GM23338 (cell line): ENCODE measurements around the gene LIG4. TPM values are rescaled to one million over a fixed set of nuclear protein-coding genes. Genes with fewer than 3 reads are reported as not detected.

Experiments used
- ATAC-seq: fragments of 200-7000 bp; cut with Tn5 transposase; 3 replicates; pipeline ENCODE4 v1.9.1; 2020
- DNase-seq: peaks from one replicate; pipeline ENCODE4 v3.0.0-alpha.2; 2015; ENCODE audit warnings: low spot score
- H2AFZ ChIP-seq: fragments of 200-600 bp; sonication (generic); 2 replicates; pipeline ENCODE4 v1.8.0; 2016; ENCODE audit warnings: antibody characterized with exemption, mild to moderate bottlenecking, moderate library complexity
- H3F3A ChIP-seq: fragments of 200-600 bp; sonication (generic); replicated peaks from 2 replicates; pipeline ENCODE4 v1.8.0; 2017; ENCODE audit warnings: antibody characterized with exemption, mixed run types, low read depth
- H3K27ac ChIP-seq: fragments of 200-600 bp; sonication (generic); 2 replicates; pipeline ENCODE4 v1.6.1; 2016; ENCODE audit warnings: low read depth
- H3K27me3 ChIP-seq: fragments of 200-600 bp; sonication (generic); 2 replicates; pipeline ENCODE4 v1.8.0; 2016; ENCODE audit warnings: mild to moderate bottlenecking, mixed run types, moderate library complexity; ENCODE audit not compliant: insufficient read depth
- H3K36me3 ChIP-seq: fragments of 200-600 bp; sonication (generic); 2 replicates; pipeline ENCODE4 v1.8.0; 2016; ENCODE audit warnings: mild to moderate bottlenecking; ENCODE audit not compliant: insufficient read depth
- H3K4me1 ChIP-seq: fragments of 200-600 bp; sonication (generic); 2 replicates; pipeline ENCODE4 v1.8.0; 2016; ENCODE audit warnings: mild to moderate bottlenecking, moderate library complexity; ENCODE audit not compliant: insufficient read depth
- H3K4me2 ChIP-seq: fragments of 200-600 bp; sonication (generic); 2 replicates; pipeline ENCODE4 v1.7.1; 2017; ENCODE audit warnings: mixed run types
- H3K4me3 ChIP-seq: fragments of 200-600 bp; sonication (generic); 2 replicates; pipeline ENCODE4 v1.6.1; 2016; ENCODE audit warnings: mixed run types
- H3K79me2 ChIP-seq: fragments of 200-600 bp; sonication (generic); replicated peaks from 2 replicates; pipeline ENCODE4 v1.8.0; 2017; ENCODE audit warnings: mild to moderate bottlenecking; ENCODE audit not compliant: insufficient read depth
- H3K9me2 ChIP-seq: fragments of 200-600 bp; sonication (generic); 2 replicates; pipeline ENCODE4 v1.8.0; 2017; ENCODE audit not compliant: insufficient read depth
- H4K20me1 ChIP-seq: fragments of 200-600 bp; sonication (generic); replicated peaks from 2 replicates; pipeline ENCODE4 v1.8.0; 2017; ENCODE audit warnings: mild to moderate bottlenecking; ENCODE audit not compliant: insufficient read depth
- H3K27ac Mint-ChIP-seq: 2 replicates; pipeline ENCODE4 v1.8.0; 2020; ENCODE audit warnings: inconsistent platforms, mild to moderate bottlenecking, moderate library complexity, mixed read lengths
- H3K27me3 Mint-ChIP-seq: 3 replicates; pipeline ENCODE4 v1.8.0; 2022; ENCODE audit warnings: low read depth, mild to moderate bottlenecking, moderate library complexity, mixed read lengths, inconsistent platforms; ENCODE audit not compliant: insufficient read depth, poor library complexity
- H3K36me3 Mint-ChIP-seq: 3 replicates; pipeline ENCODE4 v1.8.0; 2021; ENCODE audit warnings: low read depth, mild to moderate bottlenecking, inconsistent platforms, moderate library complexity, mixed read lengths
- H3K4me1 Mint-ChIP-seq: 3 replicates; pipeline ENCODE4 v1.8.0; 2020; ENCODE audit warnings: mild to moderate bottlenecking, inconsistent platforms, mixed read lengths
- H3K4me3 Mint-ChIP-seq: 3 replicates; pipeline ENCODE4 v1.8.0; 2021; ENCODE audit warnings: moderate library complexity, mild to moderate bottlenecking, inconsistent platforms, mixed read lengths
- H3K9me3 Mint-ChIP-seq: 3 replicates; pipeline ENCODE4 v1.8.0; 2020; ENCODE audit warnings: moderate library complexity, mild to moderate bottlenecking, inconsistent platforms, mixed read lengths
- CREB1 ChIP-seq: fragments of 250-450 bp; sonication (Bioruptor Pico); IDR thresholded peaks from 2 replicates; pipeline ENCODE4 v1.5.0; 2020; ENCODE audit warnings: low read depth, mild to moderate bottlenecking, moderate library complexity
- CTCF ChIP-seq, 2 experiments: fragments of 200-600 bp in 1 of 2; sonication (generic) in 1 of 2; conservative IDR thresholded peaks; 2 replicates each; pipeline versions ENCODE4 v1.5.1 to v1.6.1; 2016 to 2017; ENCODE audit warnings: antibody characterized with exemption in 2 of 2, low read depth in 2 of 2, mild to moderate bottlenecking in 2 of 2, moderate library complexity in 1 of 2
- ETS1 ChIP-seq: IDR thresholded peaks from 2 replicates; pipeline ENCODE4 v1.6.1; 2016; ENCODE audit warnings: antibody characterized with exemption
- EZH2 ChIP-seq: fragments of 200-600 bp; sonication (generic); IDR thresholded peaks from one replicate; pipeline ENCODE4 v1.8.0; 2017; ENCODE audit warnings: antibody characterized with exemption, mild to moderate bottlenecking, low read depth; ENCODE audit not compliant: unreplicated experiment
- EZH2phosphoT487 ChIP-seq: fragments of 200-600 bp; sonication (generic); IDR thresholded peaks from one replicate; pipeline ENCODE4 v1.8.1; 2018; ENCODE audit warnings: antibody characterized with exemption; ENCODE audit not compliant: unreplicated experiment
- JUNB ChIP-seq: IDR thresholded peaks from one replicate; pipeline ENCODE4 v1.6.1; 2016; ENCODE audit warnings: antibody characterized with exemption; ENCODE audit not compliant: unreplicated experiment
- NANOG ChIP-seq: IDR thresholded peaks from 2 replicates; pipeline ENCODE4 v1.6.1; 2016; ENCODE audit warnings: antibody characterized with exemption, borderline replicate concordance
- POLR2AphosphoS5 ChIP-seq: IDR thresholded peaks from 2 replicates; pipeline ENCODE4 v1.6.1; 2016; ENCODE audit warnings: antibody characterized with exemption, low read depth
- REST ChIP-seq: IDR thresholded peaks from one replicate; pipeline ENCODE4 v1.6.1; 2018; ENCODE audit warnings: antibody characterized with exemption; ENCODE audit not compliant: unreplicated experiment
- STAT1 ChIP-seq: IDR thresholded peaks from one replicate; pipeline ENCODE4 v1.6.1; 2016; ENCODE audit warnings: antibody characterized with exemption; ENCODE audit not compliant: unreplicated experiment
- ZNF114 ChIP-seq: fragments of 250-450 bp; sonication (Bioruptor Pico); IDR thresholded peaks from 2 replicates; pipeline ENCODE4 v1.5.0; 2020; ENCODE audit warnings: mild to moderate bottlenecking, moderate library complexity
- ZNF331 ChIP-seq: fragments of 250-450 bp; sonication (Bioruptor Pico); IDR thresholded peaks from 2 replicates; pipeline ENCODE4 v1.5.0; 2020; ENCODE audit warnings: low read depth, mild to moderate bottlenecking, moderate library complexity
- ZNF462 ChIP-seq: fragments of 250-450 bp; sonication (Bioruptor Pico); IDR thresholded peaks from 2 replicates; pipeline ENCODE4 v1.5.0; 2020; ENCODE audit warnings: mild to moderate bottlenecking, moderate library complexity
- polyA plus RNA-seq: library from polyadenylated mRNA; unstranded; fragments of >200 nt; fragmentation: Nextera tagmentation; extraction: Ambion mirVana; gene quantifications from 2 replicates; pipeline ENCODE4 v1.2.1, GENCODE V29; 2016
- total RNA-seq: library from RNA; depleted of rRNA; stranded (reverse); fragments of >200 nt; shearing (Covaris generic); gene quantifications from 2 replicates; pipeline ENCODE4 v1.2.3, GENCODE V29; 2014

Gene LIG4
- total and polyA plus RNA-seq, 2 experiments from 2014 or later: 2.6 to 4.9 TPM

GRCh38 chr13:108200781-108201398 is 14.4 kb downstream of the LIG4 start:
- Histone ChIP-seq H3F3A (no peaks in the 10 kb centered on the region), H3K9me2 (peaks cover 5% of the 10 kb centered on the region; the same call in 1 of the 2 replicates), H4K20me1 (no peaks in the 10 kb centered on the region; the same call in 1 of the 2 replicates), H2AFZ (no peak overlapping the region), H3K4me2 (no peak overlapping the region), H3K4me3 (no peak overlapping the region), H3K79me2 (no peaks in the 10 kb centered on the region), H3K27ac (no peak overlapping the region), H3K36me3 (no peaks in the 10 kb centered on the region), H3K27me3 (no peaks in the 10 kb centered on the region), H3K4me1 (no peaks in the 10 kb centered on the region; the same call in 1 of the 2 replicates)
- no peak for ATAC-seq
- no peak overlapping the region for H3K27ac Mint-ChIP-seq
- no peak for DNase-seq
- H3K27me3 Mint-ChIP-seq: peaks cover 1% of the 10 kb centered on the region
- H3K36me3 Mint-ChIP-seq: peaks cover 6% of the 10 kb centered on the region; the same call in 2 of the 3 replicates
- peaks cover 8% of the 10 kb centered on the region for H3K9me3 Mint-ChIP-seq
- H3K4me1 Mint-ChIP-seq: peaks cover 6% of the 10 kb centered on the region; the same call in 2 of the 3 replicates
- TF ChIP-seq ZNF462 (CRISPR knock-in tag): no peak
- no peak for TF ChIP-seq CREB1 (CRISPR knock-in tag)
- no peak for TF ChIP-seq EZH2
- TF ChIP-seq ETS1: no peak
- no peak for TF ChIP-seq ZNF114 (CRISPR knock-in tag)
- TF ChIP-seq STAT1: no peak
- no peak for TF ChIP-seq NANOG
- no peak for TF ChIP-seq POLR2AphosphoS5
- TF ChIP-seq CTCF (conservative IDR thresholded peaks at IDR 0.05; ENCODE audit: low read depth in 2 of 2): no peak
- no peak for TF ChIP-seq REST
- TF ChIP-seq JUNB: no peak
- TF ChIP-seq EZH2phosphoT487: no peak
- no peak for TF ChIP-seq ZNF331
- H3K4me3 Mint-ChIP-seq: no peak overlapping the region
